Body of pancreas (tissue), 4 donors: ENCODE data around the gene LCE7A. TPM values are rescaled to one million over a fixed set of nuclear protein-coding genes. Genes with fewer than 3 reads are reported as not detected.

ENCODE experiments used
- ATAC-seq: fragments of 150-250 bp; one replicate; pipeline ENCODE4 v1.9.1; 2016
- DNase-seq, 4 donors: peaks; one replicate each; pipeline ENCODE4 v3.0.0-alpha.2; 2019
- H3K27ac ChIP-seq, 4 donors: fragments of 200-600 bp; sonication (generic); 1 replicate in 3 of 4; 2 replicates in 1 of 4; pipeline versions ENCODE4 v1.5.1 to v1.6.1; 2016 to 2019; ENCODE audit warnings: mild to moderate bottlenecking in 1 of 4, mixed read lengths in 1 of 4, moderate library complexity in 1 of 4
- H3K27me3 ChIP-seq, 2 donors: fragments of 200-600 bp; sonication (generic); one replicate each; pipeline ENCODE4 v1.6.0; 2016; ENCODE audit warnings: mild to moderate bottlenecking in 1 of 2
- H3K36me3 ChIP-seq, 2 donors: fragments of 200-600 bp; sonication (generic); replicated peaks in 1 of 2; 2 replicates each; pipeline ENCODE4 v1.5.1; 2016; ENCODE audit warnings: low read depth in 2 of 2; ENCODE audit not compliant: insufficient read depth in 1 of 2
- H3K4me1 ChIP-seq: fragments of 200-600 bp; sonication (generic); one replicate; pipeline ENCODE4 v1.6.0; 2016
- H3K4me3 ChIP-seq, 2 donors: fragments of 200-600 bp; sonication (generic); 1 replicate in 1 of 2; 2 replicates in 1 of 2; pipeline ENCODE4 v1.5.1; 2016 to 2019
- H3K9me3 ChIP-seq, 3 donors: fragments of 200-600 bp; sonication (generic); 1 replicate in 2 of 3; 2 replicates in 1 of 3; pipeline ENCODE4 v1.5.1; 2016
- CTCF ChIP-seq, 7 experiments: fragments of 450-650 bp in 4 of 7; fragments of 200-600 bp in 3 of 7; sonication (generic) in 3 of 7; IDR thresholded peaks; one replicate each; pipeline ENCODE4 v1.5.1; 2016 to 2019; ENCODE audit warnings: antibody characterized with exemption in 7 of 7
- POLR2A ChIP-seq, 3 donors: fragments of 450-650 bp; IDR thresholded peaks; one replicate each; pipeline ENCODE4 v1.6.1; 2016; ENCODE audit warnings: antibody characterized with exemption in 3 of 3, mild to moderate bottlenecking in 2 of 3
- WGBS, 2 donors: methylation state at CpG; one replicate each; pipeline ENCODE4 v1.1.5; 2017; 5-methylcytosine and 5-hydroxymethylcytosine counted together
- intact Hi-C: fragments of 100-400 bp; cut with DNase I; formaldehyde crosslinking; loops from one replicate; pipeline ENCODE4 v1.15.1; 2023
- total RNA-seq, 2 donors: library from RNA; depleted of rRNA; stranded (reverse); fragments of >200 nt; gene quantifications; one replicate each; pipeline ENCODE4 v1.1.0, GENCODE V29; 2016

LCE7A gene
- total RNA-seq, 2 donors from 2014 or later: not detected

- TF ChIP-seq POLR2A (IDR thresholded peaks at IDR 0.05): no peak
- no peak for TF ChIP-seq CTCF (IDR thresholded peaks at IDR 0.05)
- Histone ChIP-seq H3K36me3 (no peaks in the 10 kb centered on the region), H3K4me1 (no peaks in the 10 kb centered on the region), H3K27me3 (no peaks in the 10 kb centered on the region), H3K4me3 (no peak overlapping the region), H3K27ac (no peak overlapping the region), H3K9me3 (no peaks in the 10 kb centered on the region)
- DNase-seq (no peak), ATAC-seq (no peak)
- intact Hi-C loops: no loop called here
- 80 to 90% methylated on average over 1 to 3 of the region's 3 CpGs for WGBS, 2 donors
These were observed 49.4 kb downstream of the LCE7A start for GRCh38 chr1:152909206-152909605.

Other genes with a start within 250 kb of the LCE7A start
- gene LCE3B, start 246.2 kb upstream of the LCE7A start, total RNA-seq: not detected
- not detected for gene LCE3A, start 236.9 kb upstream of the LCE7A start, total RNA-seq
- not detected for gene LCE2D, start 196.6 kb upstream of the LCE7A start, total RNA-seq
- gene LCE2C, start 184.7 kb upstream of the LCE7A start, total RNA-seq: not detected
- not detected for gene LCE2B, start 173.9 kb upstream of the LCE7A start, total RNA-seq
- gene LCE2A, start 161.7 kb upstream of the LCE7A start, total RNA-seq: not detected
- not detected for gene LCE4A, start 151.8 kb upstream of the LCE7A start, total RNA-seq
- not detected for gene KPRP, start 102.0 kb upstream of the LCE7A start, total RNA-seq
- gene LCE1F, start 84.9 kb upstream of the LCE7A start, total RNA-seq: not detected
- not detected for gene LCE1E, start 73.7 kb upstream of the LCE7A start, total RNA-seq
- not detected for gene LCE1D, start 63.3 kb upstream of the LCE7A start, total RNA-seq
- gene LCE1C, start 53.3 kb upstream of the LCE7A start, total RNA-seq: not detected
- gene LCE1B, start 48.0 kb upstream of the LCE7A start, total RNA-seq: not detected
- gene LCE1A, start 32.5 kb upstream of the LCE7A start, total RNA-seq: not detected
- not detected for gene LCE6A, start 17.1 kb upstream of the LCE7A start, total RNA-seq
- gene SMCP, start 18.3 kb downstream of the LCE7A start, total RNA-seq: not detected
- not detected for gene IVL, start 48.5 kb downstream of the LCE7A start, total RNA-seq
- gene SPRR5, start 87.2 kb downstream of the LCE7A start, total RNA-seq: not detected
- gene SPRR4, start 110.7 kb downstream of the LCE7A start, total RNA-seq: not detected
- not detected for gene SPRR1A, start 124.1 kb downstream of the LCE7A start, total RNA-seq
- not detected for gene SPRR3, start 141.8 kb downstream of the LCE7A start, total RNA-seq
- gene SPRR1B, start 171.2 kb downstream of the LCE7A start, total RNA-seq: not detected
- not detected for gene SPRR2D, start 181.1 kb downstream of the LCE7A start, total RNA-seq
- not detected for gene SPRR2A, start 197.5 kb downstream of the LCE7A start, total RNA-seq
- not detected for gene SPRR2B, start 211.6 kb downstream of the LCE7A start, total RNA-seq
- gene SPRR2E, start 234.5 kb downstream of the LCE7A start, total RNA-seq: not detected